GM12878 (cell line): ENCODE measurements around the gene YWHAG. TPM values are rescaled to one million over a fixed set of nuclear protein-coding genes. Genes with fewer than 3 reads are reported as not detected.

ENCODE experiments used
- ATAC-seq: fragments of 200-7000 bp; cut with Tn5 transposase; 3 replicates; pipeline ENCODE4 v1.9.1; 2020; ENCODE audit warnings: mild to moderate bottlenecking, moderate library complexity
- BruUV-seq: library from RNA; stranded (reverse); fragments of 400-500 nt; replicated peaks from 2 replicates; lab custom pipeline; 2021; lab: Mats Ljungman, UMichigan
- CTCF ChIA-PET: fragments of 300-600 bp; sonication (Branson Sonifier 250); formaldehyde crosslinking; extraction: SDS; loops from one replicate; lab custom pipeline; 2021; ENCODE audit warnings: inconsistent platforms; lab: Yijun Ruan, JAX
- POLR2A ChIA-PET: fragments of 350-600 bp; formaldehyde crosslinking; extraction: SDS; loops from one replicate; lab custom pipeline; 2021; ENCODE audit warnings: inconsistent platforms; lab: Charles Lee
- RAD21 ChIA-PET: fragments of 300-600 bp; sonication (Branson Sonifier 250); formaldehyde crosslinking; loops from one replicate; lab custom pipeline; 2023; ENCODE audit warnings: antibody characterized with exemption; ENCODE audit not compliant: unreplicated experiment; lab: Charles Lee
- SMC1A ChIA-PET: fragments of 300-600 bp; sonication (Branson Sonifier 250); formaldehyde crosslinking; loops from one replicate; lab custom pipeline; 2023; ENCODE audit not compliant: unreplicated experiment, uncharacterized antibody; lab: Charles Lee
- DNase-seq: peaks from one replicate; pipeline ENCODE4 v3.0.0-alpha.2; 2011; ENCODE audit warnings: low read depth, low spot score
- FAIRE-seq: peaks from 3 replicates; lab custom pipeline; 2011; peaks lifted over from hg19 to GRCh38; lab: Jason Lieb, UNC
- H2AFZ ChIP-seq: 2 replicates; pipeline ENCODE4 v1.6.0; 2011; ENCODE audit warnings: low read depth, low read length, control low read depth; ENCODE audit not compliant: control insufficient read depth
- H3K27ac ChIP-seq: 2 replicates; pipeline ENCODE4 v1.5.1; 2011; ENCODE audit warnings: control low read depth; ENCODE audit not compliant: control insufficient read depth, insufficient read depth
- H3K27me3 ChIP-seq, 2 experiments: replicated peaks in 1 of 2; 2 replicates each; pipeline versions ENCODE4 v1.6.0 to v1.6.1; 2011; ENCODE audit warnings: low read length in 1 of 2; ENCODE audit not compliant: control insufficient read depth in 2 of 2, insufficient read depth in 2 of 2
- H3K36me3 ChIP-seq, 2 experiments: 2 replicates each; pipeline ENCODE4 v1.5.1; 2011; ENCODE audit warnings: low read length in 1 of 2; ENCODE audit not compliant: control insufficient read depth in 2 of 2, insufficient read depth in 2 of 2
- H3K4me1 ChIP-seq: 2 replicates; pipeline ENCODE4 v1.6.1; 2011; ENCODE audit warnings: mild to moderate bottlenecking, low read length, moderate library complexity, mixed read lengths; ENCODE audit not compliant: control insufficient read depth, insufficient read depth
- H3K4me2 ChIP-seq: 2 replicates; pipeline ENCODE4 v1.6.0; 2011; ENCODE audit warnings: control low read depth; ENCODE audit not compliant: control insufficient read depth, insufficient read depth
- H3K4me3 ChIP-seq: fragments of 200-600 bp; sonication (generic); 2 replicates; pipeline ENCODE4 v1.5.1; 2016
- H3K79me2 ChIP-seq: 2 replicates; pipeline ENCODE4 v1.6.0; 2011; ENCODE audit warnings: low read length; ENCODE audit not compliant: control insufficient read depth, insufficient read depth
- H3K9ac ChIP-seq: 2 replicates; pipeline ENCODE4 v1.8.0; 2011; ENCODE audit warnings: low read length, control low read depth, mixed read lengths; ENCODE audit not compliant: control insufficient read depth, insufficient read depth
- H3K9me3 ChIP-seq: replicated peaks from 3 replicates; pipeline ENCODE4 v1.5.1; 2011; ENCODE audit warnings: mild to moderate bottlenecking, low read length; ENCODE audit not compliant: control insufficient read depth, insufficient read depth
- H4K20me1 ChIP-seq: 2 replicates; pipeline ENCODE4 v1.6.0; 2011; ENCODE audit not compliant: control insufficient read depth, insufficient read depth
- BRCA1 ChIP-seq: IDR thresholded peaks from 2 replicates; pipeline ENCODE4 v1.6.1; 2011; ENCODE audit warnings: low read depth, low read length, improper control_type of control experiment
- CBX3 ChIP-seq: fragments of 200-600 bp; sonication (generic); IDR thresholded peaks from 2 replicates; pipeline ENCODE4 v1.6.1; 2016; ENCODE audit warnings: low read depth, borderline replicate concordance
- CHD2 ChIP-seq: IDR thresholded peaks from 2 replicates; pipeline ENCODE4 v1.6.1; 2011; ENCODE audit warnings: low read depth, low read length, improper control_type of control experiment, borderline replicate concordance
- CHD4 ChIP-seq: fragments of 200-600 bp; sonication (generic); IDR thresholded peaks from 2 replicates; pipeline ENCODE4 v1.6.1; 2016; ENCODE audit warnings: mild to moderate bottlenecking
- ETV6 ChIP-seq, 2 experiments: fragments of 450-650 bp in 1 of 2; IDR thresholded peaks in 1 of 2; conservative IDR thresholded peaks in 1 of 2; 2 replicates each; pipeline ENCODE4 v1.6.1; 2014; ENCODE audit warnings: antibody characterized with exemption in 1 of 2, borderline replicate concordance in 1 of 2, low read depth in 1 of 2, mild to moderate bottlenecking in 1 of 2, moderate library complexity in 1 of 2
- FOS ChIP-seq: IDR thresholded peaks from 3 replicates; pipeline ENCODE4 v1.6.1; 2011; ENCODE audit warnings: borderline replicate concordance; ENCODE audit not compliant: insufficient read length; ENCODE audit errors: extremely low read depth
- FOXM1 ChIP-seq: IDR thresholded peaks from 2 replicates; pipeline ENCODE4 v1.6.1; 2012; ENCODE audit warnings: low read depth, mild to moderate bottlenecking, inconsistent platforms, low read length, moderate library complexity
- HDAC2 ChIP-seq: fragments of 200-600 bp; sonication (generic); IDR thresholded peaks from 2 replicates; pipeline ENCODE4 v1.6.1; 2017
- MEF2B ChIP-seq: fragments of 450-650 bp; IDR thresholded peaks from 2 replicates; pipeline ENCODE4 v1.6.1; 2018; ENCODE audit warnings: mild to moderate bottlenecking, moderate library complexity; ENCODE audit not compliant: partially characterized antibody, poor library complexity, severe bottlenecking
- MXI1 ChIP-seq: fragments of 150-350 bp; IDR thresholded peaks from 2 replicates; pipeline ENCODE4 v1.6.1; 2011; ENCODE audit warnings: low read depth, mild to moderate bottlenecking, inconsistent platforms, low read length, improper control_type of control experiment
- MYB ChIP-seq: fragments of 150-350 bp; IDR thresholded peaks from 2 replicates; pipeline ENCODE4 v1.6.1; 2014; ENCODE audit warnings: mild to moderate bottlenecking, low read depth, low read length, borderline replicate concordance
- NFIC ChIP-seq: IDR thresholded peaks from 2 replicates; pipeline ENCODE4 v1.6.1; 2012; ENCODE audit warnings: low read depth, mild to moderate bottlenecking, inconsistent platforms, low read length, moderate library complexity
- SREBF1 ChIP-seq: IDR thresholded peaks from 2 replicates; pipeline ENCODE4 v1.6.1; 2012; ENCODE audit warnings: mild to moderate bottlenecking, low read length
- SUPT20H ChIP-seq: IDR thresholded peaks from 2 replicates; pipeline ENCODE4 v1.6.1; 2011; ENCODE audit warnings: low read depth, mild to moderate bottlenecking, low read length, moderate library complexity, borderline replicate concordance; ENCODE audit not compliant: control insufficient read depth
- ZBTB40 ChIP-seq: fragments of 450-650 bp; IDR thresholded peaks from 2 replicates; pipeline ENCODE4 v1.6.1; 2016; ENCODE audit warnings: mild to moderate bottlenecking, moderate library complexity, borderline replicate concordance
- ZNF207 ChIP-seq: fragments of 450-650 bp; IDR thresholded peaks from 2 replicates; pipeline ENCODE4 v1.6.1; 2014; ENCODE audit warnings: antibody characterized with exemption, mild to moderate bottlenecking, borderline replicate concordance
- WGBS: methylation state at CpG from one replicate; pipeline ENCODE4 v1.1.6; 2016; ENCODE audit warnings: low lambda C conversion rate; ENCODE audit not compliant: insufficient replicate concordance, insufficient coverage; ENCODE audit errors: missing lambda C conversion rate; 5-methylcytosine and 5-hydroxymethylcytosine counted together
- in situ Hi-C: fragments of 300-500 bp; cut with MboI; formaldehyde crosslinking; loops from 9 replicates; pipeline ENCODE4 v1.14.3; 2018; ENCODE audit warnings: mixed read lengths
- intact Hi-C: fragments of 100-400 bp; cut with micrococcal nuclease; formaldehyde crosslinking; loops from one replicate; pipeline ENCODE4 v1.14.2; 2022; ENCODE audit not compliant: unreplicated experiment
- polyA plus RNA-seq, 11 experiments: library from polyadenylated mRNA; depleted of rRNA in 4 of 11; unstranded in 6 of 11; stranded (reverse) in 5 of 11; fragments of >200 nt; fragmentation: Nextera tagmentation in 4 of 11; fragmentation: Illumina TruSeq in 1 of 11; extraction: Ambion mirVana in 4 of 11; extraction: Trizol in 1 of 11; gene quantifications; 1 replicate in 1 of 11; 2 replicates in 10 of 11; pipeline versions ENCODE4 v1.2.1 to v1.2.3, GENCODE V29; 2011 to 2016; ENCODE audit warnings: inconsistent platforms in 2 of 11, missing spikeins in 2 of 11, low read depth in 1 of 11
- total RNA-seq, 4 experiments: library from RNA; depleted of rRNA in 3 of 4; stranded (reverse); fragments of >200 nt in 3 of 4; fragmentation: Illumina TruSeq in 1 of 4; extraction: Trizol in 1 of 4; gene quantifications; 2 replicates each; pipeline versions ENCODE4 v1.2.1 to v1.2.3, GENCODE V29; 2013 to 2021
- TF ChIP-seq, protein P1 (sequence below): IDR thresholded peaks from 2 replicates; pipeline ENCODE4 v1.6.1; 2012; ENCODE audit warnings: low read depth, low read length, improper control_type of control experiment

YWHAG gene
- total and polyA plus RNA-seq, 10 of the 15 experiments (the other 5 are each of a cell fraction or from before 2014, with no cell fraction given) = 20.2 to 157 (median 41.3) TPM

- TF ChIP-seq, protein P1, sequence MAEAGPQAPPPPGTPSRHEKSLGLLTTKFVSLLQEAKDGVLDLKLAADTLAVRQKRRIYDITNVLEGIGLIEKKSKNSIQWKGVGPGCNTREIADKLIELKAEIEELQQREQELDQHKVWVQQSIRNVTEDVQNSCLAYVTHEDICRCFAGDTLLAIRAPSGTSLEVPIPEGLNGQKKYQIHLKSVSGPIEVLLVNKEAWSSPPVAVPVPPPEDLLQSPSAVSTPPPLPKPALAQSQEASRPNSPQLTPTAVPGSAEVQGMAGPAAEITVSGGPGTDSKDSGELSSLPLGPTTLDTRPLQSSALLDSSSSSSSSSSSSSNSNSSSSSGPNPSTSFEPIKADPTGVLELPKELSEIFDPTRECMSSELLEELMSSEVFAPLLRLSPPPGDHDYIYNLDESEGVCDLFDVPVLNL = no peak
- TF ChIP-seq ETV6 (conservative IDR thresholded peaks at IDR 0.05 in 1 of 2, IDR thresholded peaks at IDR 0.05 in 1 of 2; ENCODE audit: borderline replicate concordance in 1 of 2, low read depth in 1 of 2) (no peak), CHD4 (no peak), SREBF1 (no peak)
These were observed 57.8 kb downstream of the YWHAG start (continued) for GRCh38 chr7:76301000-76301399.

DNA sequence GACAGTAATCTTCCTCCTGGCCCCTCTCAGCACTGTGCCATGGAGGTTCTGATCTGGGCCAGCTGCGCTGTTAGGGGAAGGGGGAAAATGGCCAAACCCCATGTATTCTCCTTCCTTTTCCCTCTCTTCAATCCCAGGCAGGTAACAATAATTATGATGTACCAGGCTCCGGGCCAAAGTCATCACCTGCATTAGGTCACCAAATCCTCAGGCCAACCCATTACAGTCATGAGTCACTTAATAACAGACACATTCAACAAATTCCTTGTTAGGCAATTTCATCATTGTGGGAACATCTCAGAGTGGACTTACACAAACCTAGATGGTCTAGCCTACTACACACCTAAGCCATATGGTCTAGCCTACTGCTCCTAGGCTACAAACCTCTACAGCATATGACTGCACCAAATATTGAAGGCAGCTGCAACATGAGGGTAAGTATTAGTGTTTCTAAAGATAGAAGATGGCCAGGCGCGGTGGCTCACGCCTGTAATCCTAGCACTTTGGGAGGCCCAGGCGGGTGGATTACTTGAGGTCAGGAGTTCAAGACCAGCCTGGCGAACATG lies 58.5 kb downstream of the YWHAG start:
- POLR2A ChIA-PET = no interaction called here
- no peaks in the 10 kb centered on the region; a peak in 1 of 4 replicates for H3K36me3 ChIP-seq
- H3K27me3 ChIP-seq = no peaks in the 10 kb centered on the region
- H3K4me3 ChIP-seq = no peak overlapping the region
- H4K20me1 ChIP-seq = no peaks in the 10 kb centered on the region
- no peak overlapping the region for H3K27ac ChIP-seq
- no peaks in the 10 kb centered on the region for H3K9me3 ChIP-seq
- SMC1A ChIA-PET = interaction anchor here (2.0 kb wide), 1 partner anchor 9 kb away, joined by 8 read pairs; no protein-coding TSS in a partner anchor
- no TSS peak for BruUV-seq
- in situ Hi-C loops (no loop called here), intact Hi-C loops (no loop called here)
- DNase-seq (no peak), ATAC-seq (no peak), FAIRE-seq (no peak)
- RAD21 ChIA-PET = no interaction called here
- peaks cover 1% of the 10 kb centered on the region; the same call in 1 of the 2 replicates for H3K79me2 ChIP-seq
- WGBS = 44% methylated on average over 7 of the region's 7 CpGs
- H3K4me2 ChIP-seq = no peak overlapping the region
- H3K4me1 ChIP-seq = peaks cover 3% of the 10 kb centered on the region
- no peak overlapping the region for H2AFZ ChIP-seq
- no peak overlapping the region for H3K9ac ChIP-seq
- CTCF ChIA-PET = interaction anchor here (12.9 kb wide), 1 partner anchor 15 kb away, joined by 229 read pairs; no protein-coding TSS in a partner anchor
- TF ChIP-seq FOXM1 = no peak
- TF ChIP-seq HDAC2 = no peak
- no peak for TF ChIP-seq BRCA1
- TF ChIP-seq MEF2B = no peak
- no peak for TF ChIP-seq SUPT20H
- TF ChIP-seq ZBTB40 = no peak
- no peak for TF ChIP-seq CHD2
- TF ChIP-seq MYB = no peak
- no peak for TF ChIP-seq ZNF207
- TF ChIP-seq CBX3 = no peak
- TF ChIP-seq MXI1 = no peak
- no peak for TF ChIP-seq NFIC
- no peak for TF ChIP-seq FOS
